ENCODE measurements around the gene PTPRCAP.

Gene PTPRCAP

DNA sequence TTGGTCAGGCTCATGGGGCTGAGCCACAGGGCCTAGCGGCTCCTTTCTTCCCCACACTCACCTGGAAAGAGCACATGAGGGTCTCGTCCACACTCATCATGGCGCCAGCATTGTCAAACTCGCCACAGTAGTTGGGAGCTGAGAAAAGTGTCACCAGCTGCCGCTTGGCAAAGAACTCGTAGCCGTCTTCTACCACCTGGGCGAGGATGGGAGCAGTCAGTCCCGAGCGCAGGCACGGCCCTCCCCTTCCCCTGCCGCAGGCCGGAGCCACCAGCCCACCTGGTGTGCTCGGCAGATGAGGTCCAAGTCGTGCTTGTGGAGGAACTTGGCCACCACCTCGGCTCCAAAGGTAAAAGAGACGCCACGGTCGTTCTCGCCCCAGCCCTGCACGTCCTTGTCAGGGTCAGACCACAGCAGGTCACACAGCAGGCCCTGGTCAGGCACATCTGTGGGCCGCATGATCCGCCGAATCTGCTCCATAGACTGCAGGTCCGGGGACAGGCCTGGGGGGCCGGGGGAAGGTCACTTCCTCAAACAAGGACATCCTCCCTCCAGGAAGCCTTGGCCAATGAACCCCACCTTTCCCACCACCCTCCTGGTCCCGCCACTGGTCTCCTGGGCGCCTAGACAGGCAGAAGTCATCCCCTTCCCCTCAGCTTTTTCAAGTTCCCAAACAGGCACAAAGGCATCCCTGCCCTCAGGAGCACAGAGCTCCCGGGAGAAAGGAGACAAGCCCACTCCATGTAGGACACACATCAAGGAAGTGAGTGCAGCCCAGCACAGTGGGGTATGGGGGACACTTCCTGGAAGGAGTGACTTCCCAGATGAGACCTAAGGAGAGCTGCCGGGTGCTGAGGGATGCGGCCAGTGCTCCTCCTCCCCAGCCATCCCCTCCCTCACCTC lies 38.6 kb downstream of the PTPRCAP start:
- CTCF ChIA-PET, result interaction anchor here (1.0 to 47.5 kb wide), 2 partner anchors 15 to 30 kb away, joined by 3 to 2108 read pairs; partner anchors contain the start of genes CLCF1 and POLD4
- H3K4me3 ChIP-seq (ENCODE audit: low read depth, low read length), result peak overlapping the region; percentile 12; the same call in 1 of the 2 replicates
- no peak for DNase-seq (ENCODE audit: low read depth, low spot score)
- POLR2A ChIA-PET, result interaction anchor here (1.1 kb wide), 1 partner anchor 26 kb away, joined by 3 read pairs; no protein-coding TSS in a partner anchor
- TF ChIP-seq, protein P1, sequence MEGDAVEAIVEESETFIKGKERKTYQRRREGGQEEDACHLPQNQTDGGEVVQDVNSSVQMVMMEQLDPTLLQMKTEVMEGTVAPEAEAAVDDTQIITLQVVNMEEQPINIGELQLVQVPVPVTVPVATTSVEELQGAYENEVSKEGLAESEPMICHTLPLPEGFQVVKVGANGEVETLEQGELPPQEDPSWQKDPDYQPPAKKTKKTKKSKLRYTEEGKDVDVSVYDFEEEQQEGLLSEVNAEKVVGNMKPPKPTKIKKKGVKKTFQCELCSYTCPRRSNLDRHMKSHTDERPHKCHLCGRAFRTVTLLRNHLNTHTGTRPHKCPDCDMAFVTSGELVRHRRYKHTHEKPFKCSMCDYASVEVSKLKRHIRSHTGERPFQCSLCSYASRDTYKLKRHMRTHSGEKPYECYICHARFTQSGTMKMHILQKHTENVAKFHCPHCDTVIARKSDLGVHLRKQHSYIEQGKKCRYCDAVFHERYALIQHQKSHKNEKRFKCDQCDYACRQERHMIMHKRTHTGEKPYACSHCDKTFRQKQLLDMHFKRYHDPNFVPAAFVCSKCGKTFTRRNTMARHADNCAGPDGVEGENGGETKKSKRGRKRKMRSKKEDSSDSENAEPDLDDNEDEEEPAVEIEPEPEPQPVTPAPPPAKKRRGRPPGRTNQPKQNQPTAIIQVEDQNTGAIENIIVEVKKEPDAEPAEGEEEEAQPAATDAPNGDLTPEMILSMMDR (IDR thresholded peaks at IDR 0.05; ENCODE audit: insufficient read depth, low read length, missing control alignments), result no peak

DNA sequence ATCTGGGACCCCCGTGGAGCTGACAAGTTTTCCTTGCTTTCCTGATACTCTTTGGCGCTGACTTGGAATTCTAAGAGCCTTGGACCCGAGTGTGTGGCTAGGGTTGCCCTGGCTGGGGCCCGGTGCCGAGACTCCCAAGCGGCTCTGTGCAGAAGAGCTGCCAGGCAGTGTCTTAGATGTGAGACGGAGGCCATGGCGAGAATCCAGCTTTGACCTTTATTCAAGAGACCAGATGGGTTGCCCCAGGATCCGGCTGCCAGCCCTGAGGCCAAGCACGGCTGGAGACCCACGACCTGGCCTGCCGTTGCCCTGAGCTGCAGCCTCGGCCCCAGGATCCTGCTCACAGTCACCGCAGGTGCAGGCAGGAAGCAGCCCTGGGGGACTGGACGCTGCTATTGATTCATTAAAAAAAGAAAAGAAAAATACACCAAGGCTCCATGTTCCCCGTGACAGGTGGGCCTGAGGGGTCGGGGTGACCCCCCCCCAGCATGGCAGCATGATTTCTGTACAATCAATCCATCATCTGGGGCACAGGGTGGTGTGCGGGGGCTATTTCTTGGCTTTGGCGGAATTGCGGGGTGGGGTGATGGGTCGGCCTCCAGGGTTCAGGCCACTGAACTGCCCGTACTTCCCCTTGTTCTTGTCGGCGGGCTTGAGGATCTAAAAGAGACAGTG lies 39.4 kb downstream of the PTPRCAP start:
- CTCF ChIA-PET, result interaction anchor here (1.9 to 47.5 kb wide), 2 partner anchors 29 to 108 kb away, joined by 4 to 2108 read pairs; partner anchors contain the start of genes CLCF1 and POLD4

DNA sequence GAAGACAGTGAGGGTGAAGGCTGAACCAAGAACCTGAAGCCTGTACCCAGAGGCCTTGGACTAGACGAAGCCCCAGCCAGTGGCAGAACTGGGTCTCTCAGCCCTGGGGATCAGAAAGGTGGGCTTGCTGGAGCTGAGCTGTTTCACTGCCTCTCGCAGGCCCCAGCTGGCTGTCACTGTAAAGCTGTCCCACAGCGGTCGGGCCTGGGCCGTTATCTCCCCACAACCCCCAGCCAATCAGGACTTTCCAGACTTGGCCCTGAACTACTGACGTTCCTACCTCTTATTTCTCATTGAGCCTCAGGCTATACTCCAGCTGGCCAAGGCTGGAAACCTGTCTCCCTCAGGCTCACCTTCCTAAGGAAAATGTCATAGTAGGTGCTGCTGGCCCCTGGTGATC lies 39.9 kb downstream of the PTPRCAP start:
- no peak for DNase-seq (ENCODE audit: low read depth, low spot score)
- ChIA-PET POLR2A (no interaction called here), CTCF (interaction anchor here (1.9 to 47.5 kb wide), 2 partner anchors 29 to 108 kb away, joined by 4 to 2108 read pairs; partner anchors contain the start of genes CLCF1 and POLD4)
- no peak overlapping the region for H3K4me3 ChIP-seq (ENCODE audit: low read depth, low read length)
- TF ChIP-seq, protein P1 (IDR thresholded peaks at IDR 0.05; ENCODE audit: insufficient read depth, low read length, missing control alignments), result no peak

More for the DNA sequence above, 39.4 kb downstream of the PTPRCAP start:
- TF ChIP-seq, protein P1 (IDR thresholded peaks at IDR 0.05; ENCODE audit: insufficient read depth, low read length, missing control alignments), result no peak
- no peak for DNase-seq (ENCODE audit: low read depth, low spot score)
- POLR2A ChIA-PET, result interaction anchor here (0.5 kb wide), 1 partner anchor 107 kb away, joined by 3 read pairs; no protein-coding TSS in a partner anchor
- no peak overlapping the region for H3K4me3 ChIP-seq (ENCODE audit: low read depth, low read length)

DNA sequence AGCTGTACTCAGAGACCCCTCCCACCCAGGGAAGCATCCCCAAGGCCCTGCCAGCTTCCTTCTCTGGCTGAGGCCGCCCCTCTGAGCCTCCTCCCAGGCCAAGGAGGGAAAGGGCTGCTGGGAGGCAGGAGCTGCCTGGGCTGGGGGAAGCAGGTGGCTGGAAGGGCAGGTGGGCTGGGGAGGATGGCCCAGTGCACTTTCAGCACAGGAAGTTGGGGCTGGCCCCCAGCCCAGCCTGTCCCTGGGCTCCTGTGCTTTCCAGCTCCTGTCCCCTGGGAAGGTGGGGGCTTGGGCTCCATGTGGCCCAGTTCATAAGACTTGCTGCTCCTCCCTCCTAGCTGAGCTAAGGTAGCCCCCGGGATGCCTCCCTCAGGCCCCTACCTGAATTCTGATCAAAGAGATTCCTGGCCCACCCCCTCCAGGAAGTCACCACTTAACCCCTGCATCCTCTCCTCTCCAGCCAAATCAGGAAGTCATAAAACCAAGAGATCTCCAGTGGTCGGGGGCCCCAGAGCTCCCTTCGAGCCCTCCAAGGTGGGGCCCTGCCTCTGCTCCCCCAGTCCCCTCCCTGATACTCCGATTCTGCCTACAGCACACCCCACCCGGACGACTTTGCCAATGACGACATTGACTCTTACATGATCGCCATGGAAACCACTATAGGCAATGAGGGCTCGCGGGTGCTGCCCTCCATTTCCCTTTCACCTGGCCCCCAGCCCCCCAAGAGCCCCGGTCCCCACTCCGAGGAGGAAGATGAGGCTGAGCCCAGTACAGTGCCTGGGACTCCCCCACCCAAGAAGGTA lies 40.7 kb downstream of the PTPRCAP start:
- DNase-seq (ENCODE audit: low read depth, low spot score), result no peak
- no peak overlapping the region for H3K4me3 ChIP-seq (ENCODE audit: low read depth, low read length)
- TF ChIP-seq, protein P1 (IDR thresholded peaks at IDR 0.05; ENCODE audit: insufficient read depth, low read length, missing control alignments), result no peak
- POLR2A ChIA-PET, result no interaction called here
- CTCF ChIA-PET, result interaction anchor here (0.7 to 47.5 kb wide), 3 partner anchors 28 to 111 kb away, joined by 3 to 2108 read pairs (median 4); partner anchors contain the start of genes CLCF1 and POLD4

DNA sequence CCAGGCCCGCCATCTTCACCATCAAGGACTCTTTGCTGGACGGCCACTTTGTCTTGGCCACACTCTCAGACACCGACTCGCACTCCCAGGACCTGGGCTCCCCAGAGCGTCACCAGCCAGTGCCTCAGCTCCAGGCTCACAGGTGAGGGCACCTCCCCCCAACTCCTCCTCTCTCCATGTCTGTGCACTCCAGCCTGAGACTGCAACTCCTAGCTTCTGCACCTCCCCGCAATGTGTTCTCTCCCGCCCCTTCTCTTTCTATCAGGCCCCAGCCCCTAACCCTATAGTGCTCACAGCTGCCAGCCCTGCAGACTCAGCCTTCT lies 41.3 kb downstream of the PTPRCAP start:
- POLR2A ChIA-PET, result no interaction called here

More for the DNA sequence above, 41.3 kb downstream of the PTPRCAP start:
- CTCF ChIA-PET, result interaction anchor here (0.7 to 47.5 kb wide), 2 partner anchors 27 to 111 kb away, joined by 3 to 2108 read pairs; partner anchors contain the start of genes CLCF1 and POLD4
- no peak overlapping the region for H3K4me3 ChIP-seq (ENCODE audit: low read depth, low read length)
- DNase-seq (ENCODE audit: low read depth, low spot score), result no peak
- TF ChIP-seq, protein P1 (IDR thresholded peaks at IDR 0.05; ENCODE audit: insufficient read depth, low read length, missing control alignments), result no peak
